GM23338 (cell line): ENCODE results near the gene PIEZO2. TPM values are rescaled to one million over a fixed set of nuclear protein-coding genes. Genes with fewer than 3 reads are reported as not detected.

Experiments
- ATAC-seq: fragments of 200-7000 bp; cut with Tn5 transposase; 3 replicates; pipeline ENCODE4 v1.9.1; 2020
- DNase-seq: peaks from one replicate; pipeline ENCODE4 v3.0.0-alpha.2; 2015; ENCODE audit warnings: low spot score
- H2AFZ ChIP-seq: fragments of 200-600 bp; sonication (generic); 2 replicates; pipeline ENCODE4 v1.8.0; 2016; ENCODE audit warnings: antibody characterized with exemption, mild to moderate bottlenecking, moderate library complexity
- H3F3A ChIP-seq: fragments of 200-600 bp; sonication (generic); replicated peaks from 2 replicates; pipeline ENCODE4 v1.8.0; 2017; ENCODE audit warnings: antibody characterized with exemption, mixed run types, low read depth
- H3K27ac ChIP-seq: fragments of 200-600 bp; sonication (generic); 2 replicates; pipeline ENCODE4 v1.6.1; 2016; ENCODE audit warnings: low read depth
- H3K27me3 ChIP-seq: fragments of 200-600 bp; sonication (generic); 2 replicates; pipeline ENCODE4 v1.8.0; 2016; ENCODE audit warnings: mild to moderate bottlenecking, mixed run types, moderate library complexity; ENCODE audit not compliant: insufficient read depth
- H3K36me3 ChIP-seq: fragments of 200-600 bp; sonication (generic); 2 replicates; pipeline ENCODE4 v1.8.0; 2016; ENCODE audit warnings: mild to moderate bottlenecking; ENCODE audit not compliant: insufficient read depth
- H3K4me1 ChIP-seq: fragments of 200-600 bp; sonication (generic); 2 replicates; pipeline ENCODE4 v1.8.0; 2016; ENCODE audit warnings: mild to moderate bottlenecking, moderate library complexity; ENCODE audit not compliant: insufficient read depth
- H3K4me2 ChIP-seq: fragments of 200-600 bp; sonication (generic); 2 replicates; pipeline ENCODE4 v1.7.1; 2017; ENCODE audit warnings: mixed run types
- H3K4me3 ChIP-seq: fragments of 200-600 bp; sonication (generic); 2 replicates; pipeline ENCODE4 v1.6.1; 2016; ENCODE audit warnings: mixed run types
- H3K79me2 ChIP-seq: fragments of 200-600 bp; sonication (generic); replicated peaks from 2 replicates; pipeline ENCODE4 v1.8.0; 2017; ENCODE audit warnings: mild to moderate bottlenecking; ENCODE audit not compliant: insufficient read depth
- H3K9me2 ChIP-seq: fragments of 200-600 bp; sonication (generic); 2 replicates; pipeline ENCODE4 v1.8.0; 2017; ENCODE audit not compliant: insufficient read depth
- H4K20me1 ChIP-seq: fragments of 200-600 bp; sonication (generic); replicated peaks from 2 replicates; pipeline ENCODE4 v1.8.0; 2017; ENCODE audit warnings: mild to moderate bottlenecking; ENCODE audit not compliant: insufficient read depth
- H3K27ac Mint-ChIP-seq: 2 replicates; pipeline ENCODE4 v1.8.0; 2020; ENCODE audit warnings: inconsistent platforms, mild to moderate bottlenecking, moderate library complexity, mixed read lengths
- H3K27me3 Mint-ChIP-seq: 3 replicates; pipeline ENCODE4 v1.8.0; 2022; ENCODE audit warnings: low read depth, mild to moderate bottlenecking, moderate library complexity, mixed read lengths, inconsistent platforms; ENCODE audit not compliant: insufficient read depth, poor library complexity
- H3K36me3 Mint-ChIP-seq: 3 replicates; pipeline ENCODE4 v1.8.0; 2021; ENCODE audit warnings: low read depth, mild to moderate bottlenecking, inconsistent platforms, moderate library complexity, mixed read lengths
- H3K4me1 Mint-ChIP-seq: 3 replicates; pipeline ENCODE4 v1.8.0; 2020; ENCODE audit warnings: mild to moderate bottlenecking, inconsistent platforms, mixed read lengths
- H3K4me3 Mint-ChIP-seq: 3 replicates; pipeline ENCODE4 v1.8.0; 2021; ENCODE audit warnings: moderate library complexity, mild to moderate bottlenecking, inconsistent platforms, mixed read lengths
- H3K9me3 Mint-ChIP-seq: 3 replicates; pipeline ENCODE4 v1.8.0; 2020; ENCODE audit warnings: moderate library complexity, mild to moderate bottlenecking, inconsistent platforms, mixed read lengths
- CREB1 ChIP-seq: fragments of 250-450 bp; sonication (Bioruptor Pico); IDR thresholded peaks from 2 replicates; pipeline ENCODE4 v1.5.0; 2020; ENCODE audit warnings: low read depth, mild to moderate bottlenecking, moderate library complexity
- ETS1 ChIP-seq: IDR thresholded peaks from 2 replicates; pipeline ENCODE4 v1.6.1; 2016; ENCODE audit warnings: antibody characterized with exemption
- EZH2 ChIP-seq: fragments of 200-600 bp; sonication (generic); IDR thresholded peaks from one replicate; pipeline ENCODE4 v1.8.0; 2017; ENCODE audit warnings: antibody characterized with exemption, mild to moderate bottlenecking, low read depth; ENCODE audit not compliant: unreplicated experiment
- EZH2phosphoT487 ChIP-seq: fragments of 200-600 bp; sonication (generic); IDR thresholded peaks from one replicate; pipeline ENCODE4 v1.8.1; 2018; ENCODE audit warnings: antibody characterized with exemption; ENCODE audit not compliant: unreplicated experiment
- JUNB ChIP-seq: IDR thresholded peaks from one replicate; pipeline ENCODE4 v1.6.1; 2016; ENCODE audit warnings: antibody characterized with exemption; ENCODE audit not compliant: unreplicated experiment
- STAT1 ChIP-seq: IDR thresholded peaks from one replicate; pipeline ENCODE4 v1.6.1; 2016; ENCODE audit warnings: antibody characterized with exemption; ENCODE audit not compliant: unreplicated experiment
- ZNF462 ChIP-seq: fragments of 250-450 bp; sonication (Bioruptor Pico); IDR thresholded peaks from 2 replicates; pipeline ENCODE4 v1.5.0; 2020; ENCODE audit warnings: mild to moderate bottlenecking, moderate library complexity
- polyA plus RNA-seq: library from polyadenylated mRNA; unstranded; fragments of >200 nt; fragmentation: Nextera tagmentation; extraction: Ambion mirVana; gene quantifications from 2 replicates; pipeline ENCODE4 v1.2.1, GENCODE V29; 2016
- total RNA-seq: library from RNA; depleted of rRNA; stranded (reverse); fragments of >200 nt; shearing (Covaris generic); gene quantifications from 2 replicates; pipeline ENCODE4 v1.2.3, GENCODE V29; 2014
- TF ChIP-seq, protein P1 (sequence below), 2 experiments: fragments of 200-600 bp in 1 of 2; sonication (generic) in 1 of 2; conservative IDR thresholded peaks; 2 replicates each; pipeline versions ENCODE4 v1.5.1 to v1.6.1; 2016 to 2017; ENCODE audit warnings: antibody characterized with exemption in 2 of 2, low read depth in 2 of 2, mild to moderate bottlenecking in 2 of 2, moderate library complexity in 1 of 2

Gene PIEZO2
- total and polyA plus RNA-seq, 2 experiments from 2014 or later: 4.8 to 8.2 TPM

DNA sequence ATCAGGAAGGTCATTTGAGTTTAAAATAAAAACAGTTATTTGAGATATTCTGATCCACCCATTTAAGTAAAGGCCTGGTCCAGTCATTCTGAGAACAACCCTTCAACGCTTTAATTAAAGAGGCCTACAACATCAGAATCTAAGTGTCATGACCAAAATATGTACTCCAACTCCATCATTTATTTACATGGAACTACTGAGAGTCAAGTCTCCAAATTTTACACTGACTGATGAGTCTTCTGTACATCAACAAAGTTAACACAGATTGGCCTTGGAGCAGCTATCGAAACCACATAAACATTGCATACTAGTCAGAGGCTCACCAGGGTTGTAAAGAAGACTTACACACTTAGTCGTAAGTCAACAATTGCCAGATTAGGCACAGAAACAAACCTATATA is 37.1 kb downstream of the PIEZO2 start:
- no peak overlapping the region for H3K4me2 ChIP-seq
- H3K27ac ChIP-seq: no peak overlapping the region
- H3K27ac Mint-ChIP-seq: no peak overlapping the region
- H3K36me3 ChIP-seq: no peaks in the 10 kb centered on the region
- ATAC-seq (no peak), DNase-seq (no peak)
- H3K4me1 ChIP-seq: no peaks in the 10 kb centered on the region
- H3K9me3 Mint-ChIP-seq: no peaks in the 10 kb centered on the region; the same call in 2 of the 3 replicates
- H3K9me2 ChIP-seq: no peaks in the 10 kb centered on the region
- no peak overlapping the region for H3K4me3 ChIP-seq
- H3K36me3 Mint-ChIP-seq: no peaks in the 10 kb centered on the region; the same call in 2 of the 3 replicates
- H3K4me1 Mint-ChIP-seq: peaks cover 7% of the 10 kb centered on the region
- H3K4me3 Mint-ChIP-seq: no peak overlapping the region
- no peaks in the 10 kb centered on the region for H4K20me1 ChIP-seq
- H3K27me3 ChIP-seq: no peaks in the 10 kb centered on the region
- H3K79me2 ChIP-seq: no peaks in the 10 kb centered on the region
- H2AFZ ChIP-seq: no peak overlapping the region
- no peaks in the 10 kb centered on the region for H3F3A ChIP-seq
- TF ChIP-seq CREB1 (no peak), STAT1 (no peak), EZH2 (no peak), ETS1 (no peak), EZH2phosphoT487 (no peak), JUNB (no peak)
- TF ChIP-seq, protein P1, sequence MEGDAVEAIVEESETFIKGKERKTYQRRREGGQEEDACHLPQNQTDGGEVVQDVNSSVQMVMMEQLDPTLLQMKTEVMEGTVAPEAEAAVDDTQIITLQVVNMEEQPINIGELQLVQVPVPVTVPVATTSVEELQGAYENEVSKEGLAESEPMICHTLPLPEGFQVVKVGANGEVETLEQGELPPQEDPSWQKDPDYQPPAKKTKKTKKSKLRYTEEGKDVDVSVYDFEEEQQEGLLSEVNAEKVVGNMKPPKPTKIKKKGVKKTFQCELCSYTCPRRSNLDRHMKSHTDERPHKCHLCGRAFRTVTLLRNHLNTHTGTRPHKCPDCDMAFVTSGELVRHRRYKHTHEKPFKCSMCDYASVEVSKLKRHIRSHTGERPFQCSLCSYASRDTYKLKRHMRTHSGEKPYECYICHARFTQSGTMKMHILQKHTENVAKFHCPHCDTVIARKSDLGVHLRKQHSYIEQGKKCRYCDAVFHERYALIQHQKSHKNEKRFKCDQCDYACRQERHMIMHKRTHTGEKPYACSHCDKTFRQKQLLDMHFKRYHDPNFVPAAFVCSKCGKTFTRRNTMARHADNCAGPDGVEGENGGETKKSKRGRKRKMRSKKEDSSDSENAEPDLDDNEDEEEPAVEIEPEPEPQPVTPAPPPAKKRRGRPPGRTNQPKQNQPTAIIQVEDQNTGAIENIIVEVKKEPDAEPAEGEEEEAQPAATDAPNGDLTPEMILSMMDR (conservative IDR thresholded peaks at IDR 0.05; ENCODE audit: low read depth in 2 of 2): no peak
- H3K27me3 Mint-ChIP-seq: no peaks in the 10 kb centered on the region

- Mint-ChIP-seq H3K9me3 (no peaks in the 10 kb centered on the region; the same call in 2 of the 3 replicates), H3K4me3 (no peak overlapping the region), H3K27me3 (no peaks in the 10 kb centered on the region), H3K36me3 (peaks cover 2% of the 10 kb centered on the region; the same call in 2 of the 3 replicates), H3K4me1 (peaks cover 7% of the 10 kb centered on the region), H3K27ac (no peak overlapping the region)
- no peak overlapping the region for H2AFZ ChIP-seq
- H3K4me3 ChIP-seq: no peak overlapping the region
- ATAC-seq (no peak), DNase-seq (no peak)
- no peaks in the 10 kb centered on the region for H4K20me1 ChIP-seq
- no peaks in the 10 kb centered on the region for H3K27me3 ChIP-seq
- no peaks in the 10 kb centered on the region for H3K36me3 ChIP-seq
- H3F3A ChIP-seq: no peaks in the 10 kb centered on the region
- H3K79me2 ChIP-seq: no peaks in the 10 kb centered on the region
- no peaks in the 10 kb centered on the region for H3K9me2 ChIP-seq
- TF ChIP-seq ETS1: no peak
- no peak for TF ChIP-seq EZH2phosphoT487
- TF ChIP-seq ZNF462 (CRISPR knock-in tag): no peak
- TF ChIP-seq EZH2: no peak
- no peaks in the 10 kb centered on the region for H3K4me1 ChIP-seq
- no peak overlapping the region for H3K4me2 ChIP-seq
- H3K27ac ChIP-seq: no peak overlapping the region
These were observed 38.9 kb downstream of the PIEZO2 start for GRCh38 chr18:11110509-11110908.
